HG02870 (cell line): ENCODE results near the gene IFNA8.
A peak's percentile ranks its signal among the peaks of the same experiment; 100 is the strongest.
"Not testable (repeated sequence)": the region's sequence is repeated elsewhere in the genome, so short reads cannot be mapped to it uniquely, and the experiment has no call there.

Experiments
- ATAC-seq: cut with Tn5 transposase; IDR thresholded peaks from one replicate; pipeline ENCODE4 v1.9.1; 2021; ENCODE audit warnings: mild to moderate bottlenecking, moderate library complexity; ENCODE audit not compliant: unreplicated experiment

IFNA8 gene

DNA sequence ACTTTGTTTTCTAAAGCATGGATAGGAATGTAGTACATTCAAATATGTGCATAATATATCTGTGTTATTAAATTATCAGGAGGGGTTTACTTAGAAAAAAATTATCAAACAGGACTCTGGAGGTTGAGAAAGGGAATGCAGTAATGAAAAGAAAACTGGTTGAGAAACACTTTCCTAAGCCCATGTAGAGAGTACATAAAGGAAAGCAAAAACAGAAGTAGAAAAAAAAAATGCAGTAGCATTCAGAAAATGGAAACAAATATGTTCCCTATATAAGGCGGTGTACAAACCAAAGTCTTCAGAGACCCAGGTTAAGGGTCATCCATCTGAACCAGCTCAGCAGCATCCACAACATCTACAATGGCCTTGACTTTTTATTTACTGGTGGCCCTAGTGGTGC is at the start of gene IFNA8:
Gene IFNA8, plus strand, starts transcription at position 301 of the 400 bp plus-strand sequence. Its CDS starts 60 bp downstream, at position 361.
- no peak for ATAC-seq

GRCh38 chr9:21362287-21362686 is 46.6 kb upstream of the IFNA8 start:
- no peak for ATAC-seq

- ATAC-seq = peak; percentile 97
Observed at GRCh38 chr9:21367169-21367568, 41.7 kb upstream of the IFNA8 start.

- ATAC-seq = no peak
Observed at GRCh38 chr9:21367957-21368356, 41.0 kb upstream of the IFNA8 start, which contains the start of gene IFNA13. IFNA13 (minus strand) TSS chr9:21368057; CDS start chr9:21368010, 47 bp downstream.

GRCh38 chr9:21371467-21371866 is 37.5 kb upstream of the IFNA8 start:
- not testable (repeated sequence) for ATAC-seq

GRCh38 chr9:21381448-21382339 is 27.2 kb upstream of the IFNA8 start:
- ATAC-seq = peak; percentile 99

DNA sequence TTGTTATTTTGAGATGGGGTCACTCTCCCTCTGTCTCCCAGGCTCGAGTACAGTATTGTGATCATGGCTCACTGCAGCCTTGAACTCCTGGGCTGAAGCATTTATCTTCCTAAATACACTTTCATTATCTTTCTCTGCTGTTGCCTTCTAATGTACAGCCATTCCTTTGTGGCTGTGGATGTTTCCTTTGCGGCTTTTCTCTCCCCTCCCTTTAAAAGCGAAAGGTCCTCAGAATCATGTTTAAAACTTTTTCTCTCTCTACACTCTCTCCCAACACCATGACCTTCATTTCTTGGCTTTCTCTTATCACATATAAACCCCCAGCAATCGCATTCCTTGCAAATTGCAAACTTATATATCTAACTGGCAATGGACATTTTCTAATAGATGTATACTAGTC is 25.3 kb upstream of the IFNA8 start:
- ATAC-seq = no peak

GRCh38 chr9:21385131-21385670 is 23.7 kb upstream of the IFNA8 start, which contains the start of gene IFNA2:
IFNA2 (minus strand) TSS chr9:21385398; CDS start chr9:21385329, 69 bp downstream.
- no peak for ATAC-seq

DNA sequence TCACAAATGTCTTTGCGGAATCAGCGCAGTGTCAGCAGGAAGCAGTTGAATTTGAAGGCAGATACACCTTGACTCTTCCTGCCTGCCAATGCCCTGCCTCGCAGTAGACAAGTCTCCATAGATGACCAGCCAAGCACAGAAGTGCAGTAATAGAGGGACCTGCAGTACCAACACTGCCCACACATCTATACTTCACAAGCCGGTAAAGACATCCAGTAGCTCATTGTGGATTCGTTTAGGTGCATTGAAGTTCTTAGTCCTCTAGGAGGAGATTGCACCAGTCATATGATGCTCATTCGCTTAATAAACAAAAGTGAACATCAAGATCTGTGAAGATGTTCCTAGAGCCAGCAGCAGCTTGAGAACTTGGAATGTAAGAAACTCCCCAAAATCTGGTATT is 16.6 kb upstream of the IFNA8 start:
- peak; percentile 79 for ATAC-seq

DNA sequence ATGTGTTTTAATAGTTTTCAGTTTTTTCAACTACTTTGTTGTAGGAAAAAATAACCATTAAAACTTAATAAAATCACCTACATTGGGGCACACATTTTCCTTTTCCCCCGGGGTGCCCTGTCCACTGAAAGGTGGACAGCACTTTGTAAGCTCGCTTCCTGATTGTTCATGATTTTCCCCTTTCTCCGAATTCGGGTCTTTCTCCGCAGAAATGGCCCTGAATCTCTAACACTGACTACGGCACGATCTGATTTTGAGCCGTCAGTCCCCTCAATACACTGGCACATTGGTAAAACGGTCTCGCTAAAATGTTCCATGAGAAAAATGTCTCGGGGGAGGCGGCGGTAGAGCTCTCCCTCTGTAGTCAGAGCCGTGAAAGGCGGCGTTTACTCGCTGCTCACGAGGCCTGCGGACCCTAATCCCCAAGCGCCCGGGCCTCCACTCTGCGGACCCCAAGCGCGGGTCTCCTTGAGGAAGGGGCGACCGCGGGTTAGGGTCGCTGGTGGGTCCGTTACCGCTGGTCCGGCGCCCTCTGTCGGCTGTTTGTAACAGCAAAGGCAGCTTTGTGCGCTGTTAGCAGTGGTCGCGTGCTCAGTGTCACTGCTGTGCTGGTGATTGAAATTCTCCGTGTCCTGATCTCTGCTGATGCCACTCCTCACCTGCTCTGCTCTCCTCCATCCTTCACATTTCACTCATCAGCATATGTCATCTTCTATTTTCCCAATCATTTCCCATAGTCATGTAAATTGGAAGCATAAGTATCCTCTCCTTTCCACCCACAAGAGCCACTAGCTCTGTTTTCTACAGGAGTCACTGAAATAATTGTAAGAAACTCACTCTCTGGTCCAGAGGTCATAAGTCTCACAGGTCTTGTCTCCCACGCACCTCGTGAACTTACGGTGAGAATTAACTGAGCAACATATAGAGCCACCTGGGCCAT is 12.9 kb upstream of the IFNA8 start:
- peak; percentile 75 for ATAC-seq

DNA sequence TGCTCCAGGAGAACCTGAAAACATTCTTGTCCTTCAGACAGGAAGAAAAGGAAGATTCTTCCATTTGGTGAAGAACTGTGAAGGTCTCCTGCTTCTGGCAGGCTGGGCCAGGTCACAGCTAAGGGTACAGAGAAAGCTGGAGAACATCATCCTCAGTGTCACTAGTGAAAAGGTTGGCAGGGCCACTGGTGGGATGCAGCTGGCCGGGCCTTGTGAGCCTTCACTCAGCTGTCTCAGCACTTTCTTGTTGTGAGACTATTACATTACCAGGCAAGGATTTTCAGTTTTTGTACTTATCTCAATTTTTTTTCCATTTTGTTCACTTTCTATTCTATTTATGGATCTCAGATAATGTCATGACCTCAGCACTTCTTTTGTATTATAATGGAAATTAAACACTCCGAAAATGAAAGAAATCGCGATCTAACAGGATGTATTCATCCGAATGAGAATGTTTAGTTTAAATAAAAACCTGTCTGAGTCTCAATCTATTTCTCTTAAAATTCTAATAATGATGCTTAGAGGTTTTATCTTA is 9.9 kb upstream of the IFNA8 start:
- ATAC-seq = no peak

GRCh38 chr9:21399956-21400355 is 9.0 kb upstream of the IFNA8 start:
- ATAC-seq = no peak

DNA sequence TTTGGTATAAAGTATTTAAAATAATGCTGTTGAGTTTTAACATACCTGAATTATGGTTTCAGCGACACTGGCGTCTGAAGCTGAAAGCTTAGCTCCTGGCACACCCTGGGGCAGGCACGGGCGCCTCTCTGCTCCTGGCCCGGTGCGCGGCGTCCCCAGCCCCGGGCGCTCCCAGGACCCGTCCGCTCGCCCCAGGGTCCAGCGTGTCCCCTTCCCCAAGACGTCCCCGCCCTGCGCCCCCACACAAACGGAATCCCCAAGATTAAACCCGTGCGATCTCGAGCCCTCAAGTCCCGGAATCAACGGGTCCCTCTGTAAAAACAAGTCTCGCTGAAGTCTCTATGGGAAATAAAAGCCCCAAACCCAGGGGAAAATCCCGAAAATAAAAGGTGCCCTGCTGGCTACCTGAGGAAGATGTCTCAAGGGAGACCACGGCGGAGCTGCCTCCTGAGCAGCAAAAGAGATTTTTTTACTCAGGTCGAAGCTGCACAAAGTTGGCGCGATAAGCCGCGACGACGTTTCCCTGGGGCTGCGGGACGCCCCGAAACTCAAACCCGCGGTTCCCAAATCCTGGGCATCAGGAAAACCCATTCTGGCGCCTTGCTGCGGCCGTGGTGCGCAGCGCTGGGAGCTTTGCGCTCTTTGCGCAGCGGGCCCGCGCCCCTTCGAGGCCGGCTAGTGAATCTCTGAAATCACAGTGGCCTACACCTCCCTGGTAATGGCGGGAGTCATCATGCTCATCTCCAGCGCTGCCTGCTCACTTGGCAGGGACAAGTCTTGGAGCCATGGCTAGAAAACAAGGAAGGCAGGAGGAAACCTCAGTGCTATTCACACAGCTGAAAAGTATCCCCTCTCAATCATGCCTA is 6.3 kb upstream of the IFNA8 start:
- no peak for ATAC-seq

GRCh38 chr9:21404146-21404545 is 4.8 kb upstream of the IFNA8 start:
- ATAC-seq = no peak

DNA sequence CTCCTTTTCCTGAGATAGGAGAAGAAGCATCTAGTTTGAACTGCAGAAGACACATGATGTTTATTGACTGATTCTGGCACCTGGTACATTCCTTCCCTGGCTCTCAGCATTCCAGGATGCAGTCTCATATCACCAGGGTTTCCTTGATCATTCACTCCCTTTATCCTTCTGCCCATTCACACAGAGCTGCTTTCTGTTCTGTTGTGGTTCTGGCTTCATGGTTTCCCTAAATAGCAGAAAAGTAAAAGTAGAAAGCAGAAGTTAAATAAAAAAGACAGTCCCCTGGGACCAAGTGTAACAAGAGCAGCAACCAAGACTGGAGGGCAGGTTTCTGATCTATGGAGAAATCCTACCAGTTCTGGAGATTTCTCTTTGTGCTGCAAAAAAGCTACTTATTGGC is 3.2 kb downstream of the IFNA8 start:
- ATAC-seq = no peak

DNA sequence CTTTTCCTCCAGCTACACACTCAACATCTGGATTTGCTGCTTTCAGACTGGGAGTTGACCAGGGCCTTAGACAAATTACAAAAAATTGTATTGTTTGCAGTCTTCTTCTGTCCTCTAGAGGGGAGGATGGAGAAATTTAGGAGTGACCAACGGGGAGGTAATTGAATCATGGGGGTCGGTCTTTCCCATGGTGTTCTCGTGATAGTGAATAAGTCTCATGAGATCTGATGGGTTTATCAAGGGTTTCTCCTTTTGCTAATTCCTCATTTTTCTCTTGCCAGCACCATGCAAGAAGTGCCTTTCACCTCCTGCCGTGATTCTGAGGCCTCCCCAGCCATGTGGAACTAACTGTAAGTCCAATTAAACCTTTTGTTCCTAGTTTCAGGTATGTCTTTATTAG is 4.2 kb downstream of the IFNA8 start:
- no peak for ATAC-seq

GRCh38 chr9:21413624-21414023 is 4.7 kb downstream of the IFNA8 start:
- ATAC-seq = peak; percentile 71

DNA sequence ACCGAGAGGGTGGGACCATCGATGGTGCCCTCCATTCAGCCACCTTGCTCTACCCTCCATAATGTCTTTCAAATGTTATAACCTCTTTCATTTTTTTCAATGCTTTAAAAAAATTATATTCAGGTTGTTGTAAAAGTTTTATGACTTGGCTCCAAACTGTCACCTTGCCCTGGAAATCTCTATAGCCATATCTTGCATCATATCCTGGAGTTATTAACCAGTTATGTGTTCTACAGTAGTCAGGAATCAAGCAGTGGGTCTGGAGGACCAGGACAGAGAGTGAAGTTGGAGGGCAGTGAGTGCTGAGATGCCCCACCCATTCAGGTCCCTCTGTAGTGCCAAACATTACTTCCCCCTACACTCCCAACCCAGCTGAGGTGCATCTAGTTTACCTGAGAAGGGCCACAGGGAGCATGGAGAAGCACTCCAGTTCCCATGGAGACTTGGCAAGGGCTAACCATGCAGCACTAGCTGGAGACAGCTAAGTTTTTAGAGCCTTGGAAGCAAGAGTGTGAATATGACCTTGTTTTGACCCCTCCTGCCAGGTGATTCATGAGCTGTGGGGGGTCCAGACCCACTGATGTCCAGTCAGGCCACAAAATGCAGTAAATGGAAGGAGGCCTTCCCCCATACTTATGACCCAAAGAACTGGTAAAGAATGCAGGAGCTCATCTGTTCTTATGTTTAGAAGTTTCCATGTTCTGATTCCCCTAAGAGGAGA is 5.5 kb downstream of the IFNA8 start:
- no peak for ATAC-seq
